ENCODE results near the gene PXMP4.

GRCh38 chr20:33724439-33725094 lies 4.5 kb upstream of the PXMP4 start:
- TF ChIP-seq CREB1 (IDR thresholded peaks at IDR 0.05; ENCODE audit: low read depth): no peak
- no peak; the same call in 1 of the 2 replicates for TF ChIP-seq EP300 (IDR thresholded peaks at IDR 0.05; ENCODE audit: borderline replicate concordance)
- TF ChIP-seq USF1 (IDR thresholded peaks at IDR 0.05): no peak
- TF ChIP-seq REST (IDR thresholded peaks at IDR 0.05; ENCODE audit: low read depth): no peak
- no peak for TF ChIP-seq MAX (IDR thresholded peaks at IDR 0.05)
- no peak for TF ChIP-seq YY1 (IDR thresholded peaks at IDR 0.05; ENCODE audit: low read depth)
- peak; percentile 86 for TF ChIP-seq CEBPB (IDR thresholded peaks at IDR 0.05)
- TF ChIP-seq TAF1 (IDR thresholded peaks at IDR 0.05; ENCODE audit: low read depth): no peak
- TF ChIP-seq RAD21 (IDR thresholded peaks at IDR 0.05; ENCODE audit: low read depth): no peak
